B cell (primary cell): Measurements from ENCODE around the gene WDR38. TPM values are rescaled to one million over a fixed set of nuclear protein-coding genes. Genes with fewer than 3 reads are reported as not detected.

Source experiments
- ATAC-seq: fragments of 200-7000 bp; cut with Tn5 transposase; one replicate; pipeline ENCODE4 v1.10.0; 2021; ENCODE audit warnings: low read depth, mild to moderate bottlenecking, moderate number of reproducible peaks, moderate library complexity
- CTCF ChIA-PET: fragments of 350-600 bp; sonication (Branson Sonifier 250); formaldehyde crosslinking; loops from one replicate; lab custom pipeline; 2021; ENCODE audit warnings: antibody characterized with exemption, inconsistent platforms; lab: Charles Lee
- POLR2A ChIA-PET: fragments of 350-600 bp; sonication (Branson Sonifier 250); formaldehyde crosslinking; loops from one replicate; lab custom pipeline; 2021; ENCODE audit warnings: antibody characterized with exemption; lab: Charles Lee
- DNase-seq: peaks from one replicate; pipeline ENCODE4 v3.0.0; 2013
- H2AFZ ChIP-seq: 2 replicates; pipeline ENCODE4 v1.6.1; 2012; ENCODE audit warnings: mild to moderate bottlenecking, low read depth, low read length; ENCODE audit not compliant: insufficient read depth, poor library complexity, severe bottlenecking
- H3K27ac ChIP-seq, 2 donors: 1 replicate in 1 of 2; 2 replicates in 1 of 2; pipeline ENCODE4 v1.5.1; 2012 to 2013; ENCODE audit warnings: low read length in 2 of 2, mild to moderate bottlenecking in 2 of 2, moderate library complexity in 1 of 2
- H3K27me3 ChIP-seq, 4 experiments: fragments of 200-600 bp in 1 of 4; sonication (generic) in 1 of 4; replicated peaks in 1 of 4; 1 replicate in 2 of 4; 2 replicates in 2 of 4; pipeline versions ENCODE4 v1.6.1 to v1.7.0; 2013 to 2016; ENCODE audit warnings: low read length in 3 of 4, mild to moderate bottlenecking in 2 of 4, mixed read lengths in 1 of 4, moderate library complexity in 1 of 4; ENCODE audit not compliant: insufficient read depth in 4 of 4, control insufficient read depth in 3 of 4; ENCODE audit errors: control extremely low read depth in 1 of 4
- H3K36me3 ChIP-seq, 2 experiments: replicated peaks in 1 of 2; 1 replicate in 1 of 2; 2 replicates in 1 of 2; pipeline versions ENCODE4 v1.6.1 to v1.7.1; 2013; ENCODE audit warnings: low read length in 1 of 2; ENCODE audit not compliant: insufficient read depth in 2 of 2, control insufficient read depth in 1 of 2; ENCODE audit errors: control extremely low read depth in 1 of 2, extremely low read depth in 1 of 2
- H3K4me1 ChIP-seq, 2 donors: fragments of 200-600 bp in 1 of 2; sonication (generic) in 1 of 2; 1 replicate in 1 of 2; 2 replicates in 1 of 2; pipeline versions ENCODE4 v1.5.1 to v1.6.1; 2013 to 2017; ENCODE audit warnings: low read length in 2 of 2; ENCODE audit not compliant: control insufficient read depth in 2 of 2, insufficient read depth in 2 of 2
- H3K4me2 ChIP-seq: replicated peaks from 2 replicates; pipeline ENCODE3; 2012; ENCODE audit warnings: mild to moderate bottlenecking, low read depth, low read length; ENCODE audit not compliant: poor library complexity, severe bottlenecking
- H3K4me3 ChIP-seq, 5 experiments: fragments of 200-600 bp in 1 of 5; sonication (generic) in 1 of 5; 1 replicate in 3 of 5; 2 replicates in 2 of 5; pipeline versions ENCODE4 v1.5.1 to v1.7.0; 2011 to 2016; ENCODE audit warnings: low read length in 4 of 5, mild to moderate bottlenecking in 4 of 5, low read depth in 2 of 5, control low read depth in 1 of 5, moderate library complexity in 1 of 5; ENCODE audit not compliant: insufficient read depth in 1 of 5; ENCODE audit errors: control extremely low read depth in 1 of 5, extremely low read depth in 1 of 5
- H3K79me2 ChIP-seq: fragments of 200-600 bp; sonication (generic); one replicate; pipeline ENCODE4 v1.6.0; 2016; ENCODE audit warnings: low read length; ENCODE audit not compliant: control insufficient read depth, insufficient read depth
- H3K9ac ChIP-seq: fragments of 200-600 bp; sonication (generic); 2 replicates; pipeline ENCODE4 v1.6.1; 2017; ENCODE audit warnings: mild to moderate bottlenecking, low read length, moderate library complexity
- H3K9me3 ChIP-seq, 3 donors: one replicate each; pipeline versions ENCODE4 v1.6.1 to v1.7.1; 2013; ENCODE audit warnings: low read length in 2 of 3; ENCODE audit not compliant: control insufficient read depth in 2 of 3, insufficient read depth in 1 of 3; ENCODE audit errors: control extremely low read depth in 1 of 3
- H4K20me1 ChIP-seq: 2 replicates; pipeline ENCODE4 v1.6.0; 2012; ENCODE audit warnings: mild to moderate bottlenecking, low read length; ENCODE audit not compliant: insufficient read depth, control insufficient read depth, poor library complexity, severe bottlenecking
- H3K27ac Mint-ChIP-seq: one replicate; pipeline ENCODE4 v1.8.0; 2021; ENCODE audit warnings: mixed read lengths
- H3K27me3 Mint-ChIP-seq: one replicate; pipeline ENCODE4 v1.8.0; 2021; ENCODE audit warnings: mixed read lengths
- H3K4me1 Mint-ChIP-seq: one replicate; pipeline ENCODE4 v1.8.0; 2021; ENCODE audit warnings: mixed read lengths
- H3K4me3 Mint-ChIP-seq: one replicate; pipeline ENCODE4 v1.8.0; 2021; ENCODE audit warnings: mixed read lengths
- H3K9me3 Mint-ChIP-seq: one replicate; pipeline ENCODE4 v1.8.0; 2022; ENCODE audit warnings: mixed read lengths; ENCODE audit not compliant: insufficient read depth
- EZH2 ChIP-seq: IDR thresholded peaks from 2 replicates; pipeline ENCODE4 v1.6.1; 2012; ENCODE audit warnings: borderline replicate concordance, low read depth, mild to moderate bottlenecking, moderate library complexity, low read length; ENCODE audit not compliant: insufficient read depth, poor library complexity, severe bottlenecking
- WGBS: methylation state at CpG from one replicate; pipeline ENCODE4 v1.1.5; 2013; ENCODE audit warnings: missing lambda C conversion rate; ENCODE audit not compliant: insufficient coverage; 5-methylcytosine and 5-hydroxymethylcytosine counted together
- intact Hi-C: fragments of 100-400 bp; cut with micrococcal nuclease; formaldehyde crosslinking; loops from one replicate; pipeline ENCODE4 v1.10.0; 2022
- polyA plus RNA-seq: library from polyadenylated mRNA; depleted of rRNA; stranded (reverse); fragments of >200 nt; gene quantifications from 2 replicates; pipeline ENCODE4 v1.2.3, GENCODE V29; 2012
- total RNA-seq, 2 donors: library from RNA; stranded (reverse); fragments of 120-200 nt in 1 of 2; gene quantifications; 1 replicate in 1 of 2; 2 replicates in 1 of 2; pipeline versions ENCODE4 v1.2.3 to v1.2.4, GENCODE V29; 2013 to 2022
- TF ChIP-seq, protein P1 (sequence below): fragments of 200-600 bp; IDR thresholded peaks from one replicate; pipeline ENCODE4 v1.8.0; 2022; ENCODE audit warnings: antibody characterized with exemption, mild to moderate bottlenecking

Gene WDR38
- total and polyA plus RNA-seq, 2 donors (not counting 1 experiment from before 2014, with no cell fraction given) = not detected

DNA sequence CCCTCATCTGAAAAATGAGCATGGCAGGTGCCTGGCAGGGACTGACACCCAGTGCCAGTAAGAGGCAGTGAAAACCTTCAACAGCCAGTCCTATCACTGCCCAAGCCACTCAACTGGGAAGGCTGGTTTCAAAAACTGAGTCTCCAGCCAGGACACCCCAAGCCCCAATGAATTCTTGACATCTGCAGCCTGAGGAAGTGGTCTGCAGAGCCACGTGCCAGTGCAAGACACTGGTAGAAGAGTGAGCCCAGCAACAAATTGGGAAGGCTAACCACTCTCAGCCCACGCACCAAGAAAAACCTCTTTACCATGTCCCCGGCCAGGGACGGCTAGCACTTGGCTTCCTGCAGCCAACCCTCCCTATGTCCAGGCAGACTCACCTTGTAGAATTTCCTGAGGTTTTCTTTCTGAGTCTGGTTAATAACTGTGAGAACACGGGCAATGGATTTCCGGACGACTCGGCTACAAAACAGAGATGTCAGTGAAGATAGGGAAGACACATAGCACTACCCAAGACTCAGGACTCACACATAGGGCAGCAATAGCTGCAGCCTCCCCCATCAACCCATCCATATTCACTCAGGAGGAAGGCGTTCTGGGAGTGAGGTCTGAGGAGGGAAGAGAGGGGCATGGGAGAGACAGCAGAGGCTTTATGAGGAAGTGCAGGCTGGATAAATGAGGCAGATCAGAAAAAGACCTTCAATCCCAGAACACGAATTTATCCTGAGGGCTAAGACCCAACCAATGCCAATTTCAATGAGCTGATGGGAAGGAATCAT is 6.7 kb downstream of the WDR38 start:
- peaks cover 3% of the 10 kb centered on the region for H3K79me2 ChIP-seq

More for the DNA sequence above, 6.7 kb downstream of the WDR38 start:
- Histone ChIP-seq H3K27me3 (no peaks in the 10 kb centered on the region), H3K4me1 (peaks cover 18 to 34% of the 10 kb centered on the region in 2 donors), H3K9me3 (no peaks in the 10 kb centered on the region), H2AFZ (no peak overlapping the region), H3K27ac (peak overlapping the region in 1 of 2 donors; percentile 88), H3K36me3 (peaks cover 0 to 43% of the 10 kb centered on the region in 2 experiments), H3K4me2 (peak overlapping the region; percentile 75), H3K9ac (peak overlapping the region; percentile 77), H4K20me1 (peaks cover 41% of the 10 kb centered on the region), H3K4me3 (no peak overlapping the region)
- ATAC-seq (no peak), DNase-seq (no peak)
- no peaks in the 10 kb centered on the region for H3K27me3 Mint-ChIP-seq
- peaks cover 28% of the 10 kb centered on the region for H3K4me1 Mint-ChIP-seq
- peak overlapping the region; percentile 99 for H3K4me3 Mint-ChIP-seq
- CTCF ChIA-PET = interaction anchor here (2.3 to 7.9 kb wide), 3 partner anchors 7 to 86 kb away, joined by 16 to 61 read pairs (median 51); partner anchors contain the start of genes NR6A1, OLFML2A and WDR38
- TF ChIP-seq EZH2 = no peak
- TF ChIP-seq, protein P1, sequence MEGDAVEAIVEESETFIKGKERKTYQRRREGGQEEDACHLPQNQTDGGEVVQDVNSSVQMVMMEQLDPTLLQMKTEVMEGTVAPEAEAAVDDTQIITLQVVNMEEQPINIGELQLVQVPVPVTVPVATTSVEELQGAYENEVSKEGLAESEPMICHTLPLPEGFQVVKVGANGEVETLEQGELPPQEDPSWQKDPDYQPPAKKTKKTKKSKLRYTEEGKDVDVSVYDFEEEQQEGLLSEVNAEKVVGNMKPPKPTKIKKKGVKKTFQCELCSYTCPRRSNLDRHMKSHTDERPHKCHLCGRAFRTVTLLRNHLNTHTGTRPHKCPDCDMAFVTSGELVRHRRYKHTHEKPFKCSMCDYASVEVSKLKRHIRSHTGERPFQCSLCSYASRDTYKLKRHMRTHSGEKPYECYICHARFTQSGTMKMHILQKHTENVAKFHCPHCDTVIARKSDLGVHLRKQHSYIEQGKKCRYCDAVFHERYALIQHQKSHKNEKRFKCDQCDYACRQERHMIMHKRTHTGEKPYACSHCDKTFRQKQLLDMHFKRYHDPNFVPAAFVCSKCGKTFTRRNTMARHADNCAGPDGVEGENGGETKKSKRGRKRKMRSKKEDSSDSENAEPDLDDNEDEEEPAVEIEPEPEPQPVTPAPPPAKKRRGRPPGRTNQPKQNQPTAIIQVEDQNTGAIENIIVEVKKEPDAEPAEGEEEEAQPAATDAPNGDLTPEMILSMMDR = no peak
- intact Hi-C loops = loop anchor here (5.0 to 10.0 kb wide), 4 partner anchors 342 to 1945 kb away; partner anchors contain the start of genes HSPA5, PSMB7, RABEPK and ZBTB43
- peak overlapping the region; percentile 98 for H3K27ac Mint-ChIP-seq
- POLR2A ChIA-PET = interaction anchor here (0.6 to 0.7 kb wide), 2 partner anchors 59 to 1626 kb away, joined by 3 to 4 read pairs; no protein-coding TSS in a partner anchor
- H3K9me3 Mint-ChIP-seq = no peaks in the 10 kb centered on the region
- 56% methylated on average over 4 of the region's 10 CpGs for WGBS
